GM23248 (cell line): ENCODE data around the gene TGFB3. TPM values are rescaled to one million over a fixed set of nuclear protein-coding genes. Genes with fewer than 3 reads are reported as not detected.

ENCODE experiments used
- DNase-seq: peaks from one replicate; pipeline ENCODE4 v3.0.0-alpha.2; 2015
- H2AFZ ChIP-seq: fragments of 200-600 bp; sonication (generic); 2 replicates; pipeline ENCODE4 v1.6.1; 2016; ENCODE audit warnings: antibody characterized with exemption
- H3F3A ChIP-seq: fragments of 200-600 bp; sonication (generic); 2 replicates; pipeline ENCODE4 v1.6.1; 2016; ENCODE audit warnings: mild to moderate bottlenecking, antibody characterized with exemption, mixed run types; ENCODE audit not compliant: insufficient read depth
- H3K27ac ChIP-seq: fragments of 200-600 bp; sonication (generic); 2 replicates; pipeline ENCODE4 v1.5.1; 2016; ENCODE audit warnings: mild to moderate bottlenecking
- H3K27me3 ChIP-seq: fragments of 200-600 bp; sonication (generic); replicated peaks from 2 replicates; pipeline ENCODE4 v1.6.1; 2016; ENCODE audit warnings: mild to moderate bottlenecking; ENCODE audit not compliant: insufficient read depth
- H3K36me3 ChIP-seq: fragments of 200-600 bp; sonication (generic); 2 replicates; pipeline ENCODE4 v1.6.1; 2016; ENCODE audit warnings: low read depth, mild to moderate bottlenecking
- H3K4me1 ChIP-seq: fragments of 200-600 bp; sonication (generic); 2 replicates; pipeline ENCODE4 v1.6.1; 2016; ENCODE audit warnings: mild to moderate bottlenecking; ENCODE audit not compliant: insufficient read depth
- H3K4me2 ChIP-seq: fragments of 200-600 bp; sonication (generic); one replicate; pipeline ENCODE4 v1.6.1; 2016; ENCODE audit warnings: mild to moderate bottlenecking; ENCODE audit not compliant: unreplicated experiment
- H3K4me3 ChIP-seq: fragments of 200-600 bp; sonication (generic); 2 replicates; pipeline ENCODE4 v1.5.1; 2016; ENCODE audit warnings: mild to moderate bottlenecking
- H3K79me2 ChIP-seq: fragments of 200-600 bp; sonication (generic); 2 replicates; pipeline ENCODE4 v1.6.1; 2016; ENCODE audit warnings: mild to moderate bottlenecking; ENCODE audit not compliant: insufficient read depth
- H3K9ac ChIP-seq: fragments of 200-600 bp; sonication (generic); 2 replicates; pipeline ENCODE4 v1.6.1; 2016; ENCODE audit warnings: mild to moderate bottlenecking
- H3K9me2 ChIP-seq: fragments of 200-600 bp; sonication (generic); 2 replicates; pipeline ENCODE4 v1.6.1; 2016; ENCODE audit warnings: mixed run types, mild to moderate bottlenecking, moderate library complexity; ENCODE audit not compliant: insufficient read depth
- H3K9me3 ChIP-seq: fragments of 200-600 bp; sonication (generic); one replicate; pipeline ENCODE4 v1.6.1; 2017; ENCODE audit warnings: low read depth
- H4K20me1 ChIP-seq: fragments of 200-600 bp; sonication (generic); 2 replicates; pipeline ENCODE4 v1.6.0; 2016; ENCODE audit not compliant: insufficient read depth
- EZH2 ChIP-seq: fragments of 200-600 bp; sonication (generic); IDR thresholded peaks from 2 replicates; pipeline ENCODE4 v1.6.1; 2018; ENCODE audit warnings: antibody characterized with exemption, mild to moderate bottlenecking; ENCODE audit not compliant: insufficient read depth, poor library complexity, severe bottlenecking
- EZH2phosphoT487 ChIP-seq: fragments of 200-600 bp; sonication (generic); IDR thresholded peaks from 2 replicates; pipeline ENCODE4 v1.6.1; 2018; ENCODE audit warnings: antibody characterized with exemption, moderate library complexity, mild to moderate bottlenecking, low read depth; ENCODE audit not compliant: insufficient read depth
- WGBS, 2 experiments: methylation state at CpG; one replicate each; pipeline ENCODE4 v1.1.6; 2015 to 2017; ENCODE audit warnings: low lambda C conversion rate in 2 of 2, low coverage in 1 of 2; ENCODE audit errors: missing lambda C conversion rate in 2 of 2; 5-methylcytosine and 5-hydroxymethylcytosine counted together
- in situ Hi-C: fragments of 300-500 bp; cut with MboI; formaldehyde crosslinking; loops from 2 replicates; pipeline ENCODE4 v1.15.0; 2020
- polyA plus RNA-seq: library from polyadenylated mRNA; unstranded; fragments of >200 nt; fragmentation: Nextera tagmentation; extraction: Ambion mirVana; gene quantifications from 2 replicates; pipeline ENCODE4 v1.2.1, GENCODE V29; 2016
- total RNA-seq: library from RNA; depleted of rRNA; stranded (reverse); fragments of >200 nt; shearing (Covaris generic); gene quantifications from 2 replicates; pipeline ENCODE4 v1.2.3, GENCODE V29; 2014

TGFB3 gene
- total and polyA plus RNA-seq, 2 experiments from 2014 or later: 3.2 to 3.7 TPM

- Histone ChIP-seq H3K9ac (no peak overlapping the region), H3K27ac (peak overlapping the region; percentile 62; the same call in 1 of the 2 replicates)
These were observed 14.7 kb upstream of the TGFB3 start for GRCh38 chr14:75996488-75996887.

GRCh38 chr14:75995372-75996041 lies 13.7 kb upstream of the TGFB3 start:
- in situ Hi-C loops: no loop called here
- Histone ChIP-seq H4K20me1 (no peaks in the 10 kb centered on the region), H3K9me2 (no peaks in the 10 kb centered on the region), H2AFZ (peak overlapping the region; percentile 63), H3K27ac (peak overlapping the region; percentile 62), H3K9me3 (no peaks in the 10 kb centered on the region), H3K4me2 (peak overlapping the region; percentile 62), H3K79me2 (no peaks in the 10 kb centered on the region), H3F3A (peaks cover 36% of the 10 kb centered on the region), H3K27me3 (no peaks in the 10 kb centered on the region), H3K9ac (peak overlapping the region; percentile 47), H3K4me3 (peak overlapping the region; percentile 55), H3K36me3 (peaks cover 35% of the 10 kb centered on the region), H3K4me1 (peaks cover 35% of the 10 kb centered on the region)
- WGBS, 2 experiments: 35 to 40% methylated on average over 17 of the region's 17 CpGs
- peak; percentile 68 for DNase-seq
- TF ChIP-seq EZH2 (no peak), EZH2phosphoT487 (no peak)

More at GRCh38 chr14:75996488-75996887, 14.7 kb upstream of the TGFB3 start:
- Histone ChIP-seq H3K9me3 (no peaks in the 10 kb centered on the region), H3F3A (peaks cover 35% of the 10 kb centered on the region), H3K36me3 (peaks cover 45% of the 10 kb centered on the region), H2AFZ (no peak overlapping the region), H3K27me3 (no peaks in the 10 kb centered on the region), H3K4me1 (peaks cover 34% of the 10 kb centered on the region), H3K4me2 (peak overlapping the region; percentile 62), H3K4me3 (peak overlapping the region; percentile 55; the same call in 1 of the 2 replicates), H3K9me2 (no peaks in the 10 kb centered on the region), H3K79me2 (no peaks in the 10 kb centered on the region), H4K20me1 (no peaks in the 10 kb centered on the region)
- in situ Hi-C loops: no loop called here
- DNase-seq: no peak
- no peak for TF ChIP-seq EZH2phosphoT487
- no peak for TF ChIP-seq EZH2
- WGBS, 2 experiments: 88 to 91% methylated on average over 1 of the region's 1 CpG

GRCh38 chr14:75993567-75994041 lies 11.8 kb upstream of the TGFB3 start:
- H3K79me2 ChIP-seq: no peaks in the 10 kb centered on the region
- peaks cover 41% of the 10 kb centered on the region for H3F3A ChIP-seq
- no peak for DNase-seq
- H2AFZ ChIP-seq: no peak overlapping the region
- H3K9ac ChIP-seq: no peak overlapping the region
- H4K20me1 ChIP-seq: no peaks in the 10 kb centered on the region
- H3K27me3 ChIP-seq: no peaks in the 10 kb centered on the region
- WGBS, 2 experiments: 96 to 100% methylated on average over 1 of the region's 1 CpG
- in situ Hi-C loops: no loop called here
- peaks cover 28% of the 10 kb centered on the region for H3K36me3 ChIP-seq
- H3K4me2 ChIP-seq: no peak overlapping the region
- H3K9me2 ChIP-seq: no peaks in the 10 kb centered on the region
- TF ChIP-seq EZH2: no peak
- TF ChIP-seq EZH2phosphoT487: no peak
- no peak overlapping the region for H3K4me3 ChIP-seq
- H3K27ac ChIP-seq: no peak overlapping the region
- peaks cover 44% of the 10 kb centered on the region for H3K4me1 ChIP-seq
- no peaks in the 10 kb centered on the region for H3K9me3 ChIP-seq

DNA sequence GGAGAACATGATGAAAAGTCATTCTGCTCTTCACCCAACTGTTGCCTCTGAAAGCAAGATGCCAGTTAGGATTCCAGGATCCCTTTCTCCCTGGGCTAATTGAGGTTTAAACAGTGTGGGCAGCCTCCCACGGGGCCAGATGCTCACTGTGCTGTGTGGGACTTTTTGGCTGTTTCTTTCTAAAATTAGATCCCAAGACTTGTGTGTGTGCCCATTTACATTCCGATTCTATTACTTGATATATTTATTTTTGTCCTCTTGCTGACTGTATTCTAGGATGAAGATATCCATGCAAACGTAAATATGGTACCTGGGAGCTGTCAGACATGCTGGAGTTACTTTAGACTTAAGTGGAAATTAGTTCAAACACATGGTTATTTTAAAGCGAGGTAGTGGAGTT lies 10.0 kb upstream of the TGFB3 start:
- DNase-seq: peak; percentile 65
- no peaks in the 10 kb centered on the region for H3K27me3 ChIP-seq
- H3K79me2 ChIP-seq: peaks cover 9% of the 10 kb centered on the region
- no peak for TF ChIP-seq EZH2
- no peak for TF ChIP-seq EZH2phosphoT487
- no peak overlapping the region for H3K4me3 ChIP-seq
- H3F3A ChIP-seq: peaks cover 40% of the 10 kb centered on the region
- no peak overlapping the region for H3K4me2 ChIP-seq
- H2AFZ ChIP-seq: no peak overlapping the region
- H3K4me1 ChIP-seq: peaks cover 47% of the 10 kb centered on the region
- 47% methylated on average over 4 of the region's 4 CpGs for WGBS, 2 experiments
- H3K9me2 ChIP-seq: no peaks in the 10 kb centered on the region
- H3K9me3 ChIP-seq: no peaks in the 10 kb centered on the region
- H4K20me1 ChIP-seq: no peaks in the 10 kb centered on the region
- in situ Hi-C loops: no loop called here
- H3K27ac ChIP-seq: peak overlapping the region; percentile 22
- no peak overlapping the region for H3K9ac ChIP-seq
- H3K36me3 ChIP-seq: peaks cover 12% of the 10 kb centered on the region; the same call in 1 of the 2 replicates
